Activated CD4-positive, alpha-beta T cell treated with anti-CD3 and anti-CD28 coated beads, Interleukin-2, amount 50 U/mL, for 24 hours (primary cell): ENCODE measurements around the gene TBC1D3G.
"Not testable (repeated sequence)": the region's sequence is repeated elsewhere in the genome, so short reads cannot be mapped to it uniquely, and the experiment has no call there.

ENCODE experiments used
- DNase-seq, 2 donors: peaks; one replicate each; pipeline ENCODE4 v3.0.0-alpha.2; 2020; ENCODE audit warnings: low read depth in 1 of 2, low spot score in 1 of 2

TBC1D3G gene

GRCh38 chr17:36323584-36323983 is at the start of gene TBC1D3G:
TSS of gene TBC1D3G (plus strand) at chr17:36323884. CDS start at chr17:36325412, 1,528 bp downstream.
- not testable (repeated sequence) for DNase-seq

- DNase-seq: not testable (repeated sequence)
These were observed 40.4 kb upstream of the TBC1D3G start for GRCh38 chr17:36283256-36283655.

GRCh38 chr17:36284219-36284618 is 39.5 kb upstream of the TBC1D3G start:
- DNase-seq: not testable (repeated sequence)

- DNase-seq: not testable (repeated sequence)
These were observed 33.6 kb upstream of the TBC1D3G start for GRCh38 chr17:36289965-36290612.

GRCh38 chr17:36295161-36295560 is 28.5 kb upstream of the TBC1D3G start:
- DNase-seq: not testable (repeated sequence)

GRCh38 chr17:36315736-36316135 is 7.9 kb upstream of the TBC1D3G start:
- DNase-seq: not testable (repeated sequence)

GRCh38 chr17:36362496-36362895 is 38.8 kb downstream of the TBC1D3G start:
- not testable (repeated sequence) for DNase-seq

- DNase-seq: not testable (repeated sequence)
These were observed 52.3 kb downstream of the TBC1D3G start for GRCh38 chr17:36375938-36376337.
